AG04449 (cell line): ENCODE results near the gene PLCH2.

Source experiments
- CTCF ChIA-PET: fragments of 350-600 bp; formaldehyde crosslinking; extraction: SDS; loops from one replicate; lab custom pipeline; 2021; ENCODE audit warnings: antibody characterized with exemption; lab: Yijun Ruan, JAX
- POLR2A ChIA-PET: fragments of 400-600, 350-600 bp; formaldehyde crosslinking; extraction: SDS; loops from one replicate; lab custom pipeline; 2020; ENCODE audit warnings: antibody characterized with exemption, inconsistent platforms; lab: Yijun Ruan, JAX
- DNase-seq: peaks from one replicate; pipeline ENCODE4 v3.0.0-alpha.2; 2010; ENCODE audit warnings: low read depth, low spot score
- H3K4me3 ChIP-seq: 2 replicates; pipeline ENCODE4 v1.5.1; 2011; ENCODE audit warnings: low read depth, mild to moderate bottlenecking, control low read depth, low read length
- TF ChIP-seq, protein P1 (sequence below): IDR thresholded peaks from one replicate; pipeline ENCODE4 v1.5.1; 2011; ENCODE audit warnings: mild to moderate bottlenecking, moderate library complexity, low read length, control low read depth, inconsistent platforms; ENCODE audit not compliant: insufficient read depth; ENCODE audit errors: missing control alignments

Gene PLCH2

GRCh38 chr1:2534315-2534686 lies 58.2 kb downstream of the PLCH2 start:
- ChIA-PET CTCF (interaction anchor here (1.2 to 6.6 kb wide), 4 partner anchors 9 to 121 kb away, joined by 3 to 47 read pairs (median 16); partner anchors contain the start of genes PANK4 and PEX10), POLR2A (interaction anchor here (1.4 to 1.5 kb wide), 2 partner anchors 10 to 82 kb away, joined by 3 to 6 read pairs; no protein-coding TSS in a partner anchor)
- no peak for DNase-seq

DNA sequence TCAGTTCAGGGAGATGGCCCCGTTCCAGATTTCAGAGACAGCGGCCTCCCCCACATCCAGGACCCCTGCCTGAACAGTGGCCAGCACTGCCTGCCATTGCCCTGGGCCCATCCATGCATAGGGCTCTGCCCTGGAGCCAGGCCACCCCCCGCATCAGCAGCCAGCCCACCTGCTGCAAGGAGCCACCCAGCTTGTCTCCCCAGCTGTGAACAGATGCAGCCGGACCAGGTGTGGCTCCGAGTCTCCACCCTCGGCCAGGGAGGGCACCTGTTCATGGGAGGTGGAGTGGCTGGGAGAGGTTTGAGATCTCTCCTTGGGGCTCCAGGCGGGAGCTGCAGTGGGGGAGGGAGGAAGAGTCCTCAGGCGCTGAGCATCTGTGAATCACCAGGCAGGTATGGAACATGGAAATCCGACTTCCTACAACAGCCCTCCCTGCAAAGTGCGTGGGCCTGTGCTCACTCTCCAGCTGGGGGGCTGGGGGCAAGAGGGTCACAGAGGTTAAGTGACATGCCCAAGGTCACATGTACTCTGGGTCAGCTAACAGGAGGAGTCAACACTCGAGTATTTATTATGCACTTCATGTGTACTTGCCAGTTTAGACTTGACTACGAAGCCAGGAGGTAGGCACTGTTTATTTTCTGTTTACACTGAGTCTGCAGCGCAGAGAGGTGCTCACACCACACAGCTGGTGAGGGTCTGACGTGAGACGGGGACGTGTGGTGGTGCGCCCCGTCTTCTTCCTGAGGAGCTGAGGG lies 58.8 kb downstream of the PLCH2 start:
- no peak for DNase-seq

More at GRCh38 chr1:2534315-2534686, 58.2 kb downstream of the PLCH2 start:
- TF ChIP-seq, protein P1, sequence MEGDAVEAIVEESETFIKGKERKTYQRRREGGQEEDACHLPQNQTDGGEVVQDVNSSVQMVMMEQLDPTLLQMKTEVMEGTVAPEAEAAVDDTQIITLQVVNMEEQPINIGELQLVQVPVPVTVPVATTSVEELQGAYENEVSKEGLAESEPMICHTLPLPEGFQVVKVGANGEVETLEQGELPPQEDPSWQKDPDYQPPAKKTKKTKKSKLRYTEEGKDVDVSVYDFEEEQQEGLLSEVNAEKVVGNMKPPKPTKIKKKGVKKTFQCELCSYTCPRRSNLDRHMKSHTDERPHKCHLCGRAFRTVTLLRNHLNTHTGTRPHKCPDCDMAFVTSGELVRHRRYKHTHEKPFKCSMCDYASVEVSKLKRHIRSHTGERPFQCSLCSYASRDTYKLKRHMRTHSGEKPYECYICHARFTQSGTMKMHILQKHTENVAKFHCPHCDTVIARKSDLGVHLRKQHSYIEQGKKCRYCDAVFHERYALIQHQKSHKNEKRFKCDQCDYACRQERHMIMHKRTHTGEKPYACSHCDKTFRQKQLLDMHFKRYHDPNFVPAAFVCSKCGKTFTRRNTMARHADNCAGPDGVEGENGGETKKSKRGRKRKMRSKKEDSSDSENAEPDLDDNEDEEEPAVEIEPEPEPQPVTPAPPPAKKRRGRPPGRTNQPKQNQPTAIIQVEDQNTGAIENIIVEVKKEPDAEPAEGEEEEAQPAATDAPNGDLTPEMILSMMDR = no peak
- H3K4me3 ChIP-seq = no peak overlapping the region

GRCh38 chr1:2535455-2535854 lies 59.4 kb downstream of the PLCH2 start:
- ChIA-PET CTCF (interaction anchor here (1.0 to 6.6 kb wide), 6 partner anchors 8 to 121 kb away, joined by 3 to 47 read pairs (median 10); partner anchors contain the start of gene PANK4), POLR2A (interaction anchor here (1.1 to 1.5 kb wide), 3 partner anchors 9 to 83 kb away, joined by 3 to 8 read pairs (median 6); partner anchors contain the start of gene PANK4)
- TF ChIP-seq, protein P1 = no peak
- no peak for DNase-seq
- H3K4me3 ChIP-seq = no peak overlapping the region

More for the DNA sequence above, 58.8 kb downstream of the PLCH2 start:
- ChIA-PET CTCF (interaction anchor here (1.0 to 6.6 kb wide), 6 partner anchors 9 to 120 kb away, joined by 3 to 47 read pairs (median 10); partner anchors contain the start of gene PANK4), POLR2A (interaction anchor here (1.1 to 1.5 kb wide), 3 partner anchors 9 to 82 kb away, joined by 3 to 8 read pairs (median 6); partner anchors contain the start of gene PANK4)
- H3K4me3 ChIP-seq = no peak overlapping the region
- TF ChIP-seq, protein P1 = no peak

- POLR2A ChIA-PET = interaction anchor here (1.5 kb wide), 1 partner anchor 83 kb away, joined by 3 read pairs; no protein-coding TSS in a partner anchor
- CTCF ChIA-PET = interaction anchor here (1.1 to 6.6 kb wide), 4 partner anchors 11 to 121 kb away, joined by 3 to 47 read pairs (median 11); partner anchors contain the start of gene PANK4
- DNase-seq = no peak
Measured at GRCh38 chr1:2535981-2536380, 59.9 kb downstream of the PLCH2 start.

DNA sequence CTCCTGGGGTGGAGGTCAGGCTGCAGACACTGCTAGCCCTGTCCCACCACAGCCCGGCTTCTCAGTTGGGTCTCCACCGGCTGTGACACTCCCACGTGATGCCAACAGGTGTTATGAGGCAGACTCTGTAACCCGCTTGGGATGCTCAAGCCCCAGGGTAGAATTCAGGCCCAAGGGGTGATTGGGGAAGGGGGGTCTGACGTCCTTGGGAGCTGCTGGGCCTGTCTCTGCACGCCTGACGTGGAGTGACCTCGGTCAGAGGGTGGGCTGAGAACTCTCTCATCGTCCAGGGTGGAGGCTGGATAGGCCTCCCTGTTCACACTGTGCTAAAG lies 61.7 kb downstream of the PLCH2 start:
- ChIA-PET POLR2A (no interaction called here), CTCF (no interaction called here)
- TF ChIP-seq, protein P1 = no peak
- H3K4me3 ChIP-seq = no peak overlapping the region
- DNase-seq = no peak

More at GRCh38 chr1:2535981-2536380, 59.9 kb downstream of the PLCH2 start:
- H3K4me3 ChIP-seq = no peak overlapping the region
- TF ChIP-seq, protein P1 = no peak

DNA sequence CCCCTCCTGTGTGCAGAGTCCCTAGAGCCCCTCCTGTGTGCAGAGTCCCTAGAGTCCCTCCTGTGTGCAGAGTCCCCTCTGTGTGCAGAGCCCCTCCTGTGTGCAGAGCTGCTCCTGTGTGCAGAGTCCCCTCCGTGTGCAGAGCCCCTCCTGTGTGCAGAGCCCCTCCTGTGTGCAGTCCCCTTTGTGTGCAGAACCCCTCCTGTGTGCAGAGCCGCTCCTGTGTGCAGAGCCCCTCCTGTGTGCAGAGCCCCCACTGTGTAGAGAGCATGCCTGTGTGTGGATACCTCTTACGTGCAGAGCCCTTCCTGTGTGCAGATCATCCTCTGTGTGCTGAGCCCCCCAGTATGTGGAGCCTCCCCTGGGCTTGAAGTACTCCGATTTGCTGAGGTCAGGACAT lies 62.3 kb downstream of the PLCH2 start:
- TF ChIP-seq, protein P1 = no peak
- POLR2A ChIA-PET = no interaction called here
- H3K4me3 ChIP-seq = no peak overlapping the region
- CTCF ChIA-PET = no interaction called here
- no peak for DNase-seq
